ENCODE data around the gene COQ8B. TPM values are rescaled to one million over a fixed set of nuclear protein-coding genes. Genes with fewer than 3 reads are reported as not detected.
A peak's percentile ranks its signal among the peaks of the same experiment; 100 is the strongest.

COQ8B gene
- total RNA-seq, 1 donor from 2014 or later, result 58.6 TPM

- Mint-ChIP-seq H3K36me3 (ENCODE audit: insufficient read depth) (peaks cover 19% of the 10 kb centered on the region), H3K4me1 (ENCODE audit: low read depth) (peaks cover 26% of the 10 kb centered on the region), H3K27me3 (no peaks in the 10 kb centered on the region), H3K9me3 (ENCODE audit: low read depth) (no peaks in the 10 kb centered on the region), H3K4me3 (ENCODE audit: low read depth) (peak overlapping the region; percentile 54), H3K27ac (peak overlapping the region; percentile 92)
- no peak for TF ChIP-seq CTCF (IDR thresholded peaks at IDR 0.05; ENCODE audit: unreplicated experiment)
- DNase-seq (ENCODE audit: low spot score, unreplicated experiment), result no peak
Observed at GRCh38 chr19:40754611-40755247, 38.0 kb upstream of the COQ8B start.

GRCh38 chr19:40752257-40752781 lies 35.6 kb upstream of the COQ8B start:
- no peaks in the 10 kb centered on the region for H3K9me3 Mint-ChIP-seq (ENCODE audit: low read depth)
- DNase-seq (ENCODE audit: low spot score, unreplicated experiment), result no peak
- peaks cover 13% of the 10 kb centered on the region for H3K36me3 Mint-ChIP-seq (ENCODE audit: insufficient read depth)
- peaks cover 31% of the 10 kb centered on the region for H3K4me1 Mint-ChIP-seq (ENCODE audit: low read depth)
- peak overlapping the region; percentile 88 for H3K4me3 Mint-ChIP-seq (ENCODE audit: low read depth)
- TF ChIP-seq CTCF (IDR thresholded peaks at IDR 0.05; ENCODE audit: unreplicated experiment), result no peak
- no peaks in the 10 kb centered on the region for H3K27me3 Mint-ChIP-seq
- peak overlapping the region; percentile 98 for H3K27ac Mint-ChIP-seq

GRCh38 chr19:40750874-40751537 lies 34.3 kb upstream of the COQ8B start, which contains the start of gene SNRPA:
SNRPA (plus strand) TSS chr19:40751203; CDS start chr19:40751409, 206 bp downstream.
- DNase-seq (ENCODE audit: low spot score, unreplicated experiment), result peak; percentile 92
- Mint-ChIP-seq H3K27me3 (no peaks in the 10 kb centered on the region), H3K27ac (peak within 1 kb of the TSS; percentile 98), H3K9me3 (ENCODE audit: low read depth) (no peaks in the 10 kb centered on the region), H3K4me3 (ENCODE audit: low read depth) (peak within 1 kb of the TSS; percentile 88), H3K4me1 (ENCODE audit: low read depth) (peaks cover 29% of the 10 kb centered on the region), H3K36me3 (ENCODE audit: insufficient read depth) (peaks cover 10% of the 10 kb centered on the region)
- TF ChIP-seq CTCF (IDR thresholded peaks at IDR 0.05; ENCODE audit: unreplicated experiment), result no peak

GRCh38 chr19:40750058-40750873 lies 33.6 kb upstream of the COQ8B start, which contains the start of gene ACTMAP:
ACTMAP (minus strand) TSS chr19:40750477; CDS start chr19:40749803, 674 bp downstream.
- H3K4me1 Mint-ChIP-seq (ENCODE audit: low read depth), result peaks cover 25% of the 10 kb centered on the region

More at GRCh38 chr19:40750058-40750873, 33.6 kb upstream of the COQ8B start, which contains the start of gene ACTMAP:
- H3K36me3 Mint-ChIP-seq (ENCODE audit: insufficient read depth), result peaks cover 10% of the 10 kb centered on the region
- no peaks in the 10 kb centered on the region for H3K27me3 Mint-ChIP-seq
- peak within 1 kb of the TSS; percentile 88 for H3K4me3 Mint-ChIP-seq (ENCODE audit: low read depth)
- peak within 1 kb of the TSS; percentile 98 for H3K27ac Mint-ChIP-seq
- DNase-seq (ENCODE audit: low spot score, unreplicated experiment), result peak; percentile 98
- H3K9me3 Mint-ChIP-seq (ENCODE audit: low read depth), result no peaks in the 10 kb centered on the region
- TF ChIP-seq CTCF (IDR thresholded peaks at IDR 0.05; ENCODE audit: unreplicated experiment), result no peak
